Measurements from ENCODE around the gene SMARCAL1.

GRCh38 chr2:216500572-216500971, 88.3 kb downstream of the SMARCAL1 start:
- TF ChIP-seq, protein P1, sequence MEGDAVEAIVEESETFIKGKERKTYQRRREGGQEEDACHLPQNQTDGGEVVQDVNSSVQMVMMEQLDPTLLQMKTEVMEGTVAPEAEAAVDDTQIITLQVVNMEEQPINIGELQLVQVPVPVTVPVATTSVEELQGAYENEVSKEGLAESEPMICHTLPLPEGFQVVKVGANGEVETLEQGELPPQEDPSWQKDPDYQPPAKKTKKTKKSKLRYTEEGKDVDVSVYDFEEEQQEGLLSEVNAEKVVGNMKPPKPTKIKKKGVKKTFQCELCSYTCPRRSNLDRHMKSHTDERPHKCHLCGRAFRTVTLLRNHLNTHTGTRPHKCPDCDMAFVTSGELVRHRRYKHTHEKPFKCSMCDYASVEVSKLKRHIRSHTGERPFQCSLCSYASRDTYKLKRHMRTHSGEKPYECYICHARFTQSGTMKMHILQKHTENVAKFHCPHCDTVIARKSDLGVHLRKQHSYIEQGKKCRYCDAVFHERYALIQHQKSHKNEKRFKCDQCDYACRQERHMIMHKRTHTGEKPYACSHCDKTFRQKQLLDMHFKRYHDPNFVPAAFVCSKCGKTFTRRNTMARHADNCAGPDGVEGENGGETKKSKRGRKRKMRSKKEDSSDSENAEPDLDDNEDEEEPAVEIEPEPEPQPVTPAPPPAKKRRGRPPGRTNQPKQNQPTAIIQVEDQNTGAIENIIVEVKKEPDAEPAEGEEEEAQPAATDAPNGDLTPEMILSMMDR (IDR thresholded peaks at IDR 0.05) = no peak
- TF ChIP-seq EZH2 (IDR thresholded peaks at IDR 0.05; ENCODE audit: borderline replicate concordance, insufficient read depth, low read depth, low read length, poor library complexity, severe bottlenecking) = no peak

All from B cell (primary cell).